ENCODE measurements around the gene IMP3.
A peak's percentile ranks its signal among the peaks of the same experiment; 100 is the strongest.
"Not testable (repeated sequence)": the region's sequence is repeated elsewhere in the genome, so short reads cannot be mapped to it uniquely, and the experiment has no call there.

IMP3 gene

GRCh38 chr15:75639709-75640482 is at the start of gene IMP3:
Gene IMP3 (minus strand): TSS chr15:75640224. CDS start chr15:75640168, 56 bp downstream.
- peak; percentile 97 to 99 for DNase-seq

- not testable (repeated sequence) for DNase-seq
Measured at GRCh38 chr15:75689429-75689828, 49.4 kb upstream of the IMP3 start.

- no peak for DNase-seq
Measured at GRCh38 chr15:75688831-75689230, 48.8 kb upstream of the IMP3 start.

GRCh38 chr15:75688278-75688557 is 48.2 kb upstream of the IMP3 start:
- DNase-seq, result no peak

GRCh38 chr15:75687486-75688277 is 47.7 kb upstream of the IMP3 start:
- no peak for DNase-seq

- peak in 1 of 2 experiments; percentile 68 for DNase-seq
Measured at GRCh38 chr15:75686212-75686642, 46.2 kb upstream of the IMP3 start.

- DNase-seq, result peak in 1 of 2 experiments; percentile 22
Measured at GRCh38 chr15:75685195-75685594, 45.2 kb upstream of the IMP3 start.

- DNase-seq, result no peak
Measured at GRCh38 chr15:75684648-75685047, 44.6 kb upstream of the IMP3 start.

GRCh38 chr15:75683646-75684312 is 43.8 kb upstream of the IMP3 start:
- peak; percentile 31 to 79 for DNase-seq

- DNase-seq, result no peak
Measured at GRCh38 chr15:75682181-75683135, 42.4 kb upstream of the IMP3 start.

- no peak for DNase-seq
Measured at GRCh38 chr15:75680007-75680789, 40.2 kb upstream of the IMP3 start.

GRCh38 chr15:75678324-75678690 is 38.3 kb upstream of the IMP3 start:
- not testable (repeated sequence) for DNase-seq

- DNase-seq, result no peak
Measured at GRCh38 chr15:75677465-75678323, 37.7 kb upstream of the IMP3 start.

- no peak for DNase-seq
Measured at GRCh38 chr15:75676688-75677464, 36.9 kb upstream of the IMP3 start.

GRCh38 chr15:75675579-75676404 is 35.8 kb upstream of the IMP3 start:
- DNase-seq, result no peak

- DNase-seq, result no peak
Measured at GRCh38 chr15:75674366-75674765, 34.3 kb upstream of the IMP3 start.

GRCh38 chr15:75673426-75674235 is 33.6 kb upstream of the IMP3 start:
- no peak for DNase-seq

Measured in NCI-H526 (cell line).